Breast epithelium (tissue), 4 donors: ENCODE results near the gene CCND1. TPM values are rescaled to one million over a fixed set of nuclear protein-coding genes. Genes with fewer than 3 reads are reported as not detected.
A peak's percentile ranks its signal among the peaks of the same experiment; 100 is the strongest.

Source experiments
- DNase-seq, 2 donors: peaks; one replicate each; pipeline ENCODE4 v3.0.0-alpha.2; 2019; ENCODE audit warnings: low spot score in 2 of 2
- H3K27ac ChIP-seq, 2 donors: fragments of 200-600 bp; sonication (generic) in 1 of 2; one replicate each; pipeline ENCODE4 v1.5.1; 2016 to 2019; ENCODE audit warnings: mild to moderate bottlenecking in 1 of 2
- H3K27me3 ChIP-seq, 2 donors: fragments of 200-600 bp; sonication (generic) in 1 of 2; one replicate each; pipeline versions ENCODE4 v1.5.1 to v1.6.0; 2017 to 2019; ENCODE audit warnings: control low read depth in 1 of 2, mild to moderate bottlenecking in 1 of 2
- H3K36me3 ChIP-seq: fragments of 200-600 bp; one replicate; pipeline ENCODE4 v1.5.1; 2019
- H3K4me1 ChIP-seq, 2 donors: fragments of 200-600 bp; sonication (generic); one replicate each; pipeline ENCODE4 v1.5.1; 2016 to 2019; ENCODE audit warnings: control low read depth in 1 of 2
- H3K4me3 ChIP-seq, 3 donors: fragments of 200-600 bp; sonication (generic); 1 replicate in 2 of 3; 2 replicates in 1 of 3; pipeline ENCODE4 v1.5.1; 2016 to 2019; ENCODE audit warnings: mild to moderate bottlenecking in 3 of 3, moderate library complexity in 2 of 3
- H3K9me3 ChIP-seq, 2 donors: fragments of 200-600 bp; sonication (generic) in 1 of 2; one replicate each; pipeline ENCODE4 v1.5.1; 2016 to 2019; ENCODE audit warnings: control low read depth in 1 of 2
- CTCF ChIP-seq, 3 donors: fragments of 450-650 bp; IDR thresholded peaks; one replicate each; pipeline ENCODE4 v1.5.1; 2016 to 2017; ENCODE audit warnings: antibody characterized with exemption in 3 of 3, mild to moderate bottlenecking in 3 of 3, moderate library complexity in 3 of 3
- POLR2A ChIP-seq: fragments of 450-650 bp; IDR thresholded peaks from one replicate; pipeline ENCODE4 v1.6.1; 2016; ENCODE audit warnings: antibody characterized with exemption, mild to moderate bottlenecking, moderate library complexity
- POLR2AphosphoS5 ChIP-seq, 3 donors: sonication (generic); formaldehyde crosslinking; IDR thresholded peaks; one replicate each; pipeline ENCODE4 v1.6.1; 2017; ENCODE audit warnings: antibody characterized with exemption in 3 of 3
- intact Hi-C: fragments of 100-400 bp; cut with DNase I; formaldehyde crosslinking; loops from one replicate; pipeline ENCODE4 v1.15.1; 2023; ENCODE audit warnings: low total_unique reads
- total RNA-seq, 3 donors: library from RNA; depleted of rRNA; stranded (reverse); fragments of >200 nt; gene quantifications; one replicate each; pipeline ENCODE4 v1.1.0, GENCODE V29; 2016

The CCND1 gene
- total RNA-seq, 3 donors from 2014 or later: 42.3 to 199 (median 99.0) TPM

GRCh38 chr11:69644071-69644961 is 3.4 kb downstream of the CCND1 start:
- no peaks in the 10 kb centered on the region for H3K27me3 ChIP-seq
- peaks cover 12 to 21% of the 10 kb centered on the region in 2 donors for H3K4me1 ChIP-seq
- peak; percentile 48 to 82 for DNase-seq
- no peaks in the 10 kb centered on the region for H3K36me3 ChIP-seq
- H3K9me3 ChIP-seq: no peaks in the 10 kb centered on the region
- no peak for TF ChIP-seq POLR2AphosphoS5 (IDR thresholded peaks at IDR 0.05)
- TF ChIP-seq POLR2A: no peak
- no peak for TF ChIP-seq CTCF (IDR thresholded peaks at IDR 0.05)
- intact Hi-C loops: loop anchor here (2.0 to 10.0 kb wide), 2 partner anchors 350 to 546 kb away; partner anchors contain the start of gene MYEOV
- H3K27ac ChIP-seq: peak overlapping the region; percentile 0 to 43
- peak overlapping the region in 2 of 3 donors; percentile 84 to 89 for H3K4me3 ChIP-seq

- Histone ChIP-seq H3K36me3 (no peaks in the 10 kb centered on the region), H3K4me1 (peaks cover 12 to 17% of the 10 kb centered on the region in 2 donors), H3K27me3 (no peaks in the 10 kb centered on the region), H3K27ac (peak overlapping the region in 1 of 2 donors; percentile 43), H3K4me3 (no peak overlapping the region), H3K9me3 (no peaks in the 10 kb centered on the region)
- TF ChIP-seq CTCF (IDR thresholded peaks at IDR 0.05) (no peak), POLR2AphosphoS5 (IDR thresholded peaks at IDR 0.05) (no peak), POLR2A (no peak)
- no peak for DNase-seq
- intact Hi-C loops: loop anchor here (2.0 to 10.0 kb wide), 3 partner anchors 350 to 1012 kb away; partner anchors contain the start of gene MYEOV
These were observed 4.2 kb downstream of the CCND1 start for GRCh38 chr11:69644962-69645675.

GRCh38 chr11:69645801-69646492 is 5.0 kb downstream of the CCND1 start:
- H3K4me1 ChIP-seq: peaks cover 8 to 12% of the 10 kb centered on the region in 2 donors
- no peak overlapping the region for H3K27ac ChIP-seq
- H3K9me3 ChIP-seq: no peaks in the 10 kb centered on the region
- H3K36me3 ChIP-seq: no peaks in the 10 kb centered on the region
- no peak for DNase-seq
- TF ChIP-seq CTCF (IDR thresholded peaks at IDR 0.05) (no peak), POLR2AphosphoS5 (IDR thresholded peaks at IDR 0.05) (no peak), POLR2A (no peak)
- no peak overlapping the region for H3K4me3 ChIP-seq
- H3K27me3 ChIP-seq: no peaks in the 10 kb centered on the region
- intact Hi-C loops: loop anchor here (2.0 to 10.0 kb wide), 3 partner anchors 351 to 1011 kb away; partner anchors contain the start of gene MYEOV

GRCh38 chr11:69646493-69647389 is 5.8 kb downstream of the CCND1 start:
- H3K27ac ChIP-seq: peak overlapping the region in 1 of 2 donors; percentile 38
- no peak for DNase-seq
- intact Hi-C loops: loop anchor here (5.0 to 10.0 kb wide), 2 partner anchors 352 to 1011 kb away; partner anchors contain the start of gene MYEOV

More at GRCh38 chr11:69646493-69647389, 5.8 kb downstream of the CCND1 start:
- H3K4me3 ChIP-seq: no peak overlapping the region
- no peaks in the 10 kb centered on the region for H3K36me3 ChIP-seq
- H3K9me3 ChIP-seq: no peaks in the 10 kb centered on the region
- H3K4me1 ChIP-seq: peaks cover 5 to 12% of the 10 kb centered on the region in 2 donors
- TF ChIP-seq CTCF (IDR thresholded peaks at IDR 0.05) (no peak), POLR2A (no peak), POLR2AphosphoS5 (IDR thresholded peaks at IDR 0.05) (no peak)
- H3K27me3 ChIP-seq: no peaks in the 10 kb centered on the region
